Kasumi-1 (cell line): Measurements from ENCODE around the gene VEGFD.

Experiments
- DNase-seq, 2 experiments: peaks; one replicate each; lab custom pipeline; 2025; lab: John Stamatoyannopoulos, UW

VEGFD gene

GRCh38 chrX:15359701-15360100 is 24.5 kb downstream of the VEGFD start:
- DNase-seq = no peak

- no peak for DNase-seq
Measured at GRCh38 chrX:15358533-15358932, 25.7 kb downstream of the VEGFD start.

GRCh38 chrX:15356444-15356843 is 27.8 kb downstream of the VEGFD start:
- no peak for DNase-seq

- no peak for DNase-seq
Measured at GRCh38 chrX:15350329-15350996, 33.8 kb downstream of the VEGFD start.

- DNase-seq = peak; percentile 49 to 61
Measured at GRCh38 chrX:15349046-15349445, 35.2 kb downstream of the VEGFD start.

- no peak for DNase-seq
Measured at GRCh38 chrX:15345976-15346375, 38.2 kb downstream of the VEGFD start.

GRCh38 chrX:15344106-15344505 is 40.1 kb downstream of the VEGFD start:
- no peak for DNase-seq

GRCh38 chrX:15343075-15343476 is 41.1 kb downstream of the VEGFD start:
- no peak for DNase-seq

- no peak for DNase-seq
Measured at GRCh38 chrX:15340867-15341266, 43.3 kb downstream of the VEGFD start.

GRCh38 chrX:15336023-15336413 is 48.2 kb downstream of the VEGFD start:
- DNase-seq = no peak

GRCh38 chrX:15335135-15336022 is 48.8 kb downstream of the VEGFD start, which contains the start of gene PIGA:
TSS of gene PIGA (minus strand) at chrX:15335523. CDS start at chrX:15331930, 3,593 bp downstream.
- DNase-seq = peak; percentile 82 to 90

GRCh38 chrX:15334561-15334960 is 49.7 kb downstream of the VEGFD start:
- no peak for DNase-seq

GRCh38 chrX:15328821-15329220 is 55.4 kb downstream of the VEGFD start:
- no peak for DNase-seq

- no peak for DNase-seq
Measured at GRCh38 chrX:15328131-15328530, 56.1 kb downstream of the VEGFD start.

GRCh38 chrX:15322472-15322871 is 61.7 kb downstream of the VEGFD start:
- no peak for DNase-seq

GRCh38 chrX:15322072-15322471 is 62.1 kb downstream of the VEGFD start:
- DNase-seq = no peak

- peak; percentile 9 to 20 for DNase-seq
Measured at GRCh38 chrX:15321447-15321846, 62.8 kb downstream of the VEGFD start.

- DNase-seq = no peak
Measured at GRCh38 chrX:15320297-15320696, 63.9 kb downstream of the VEGFD start.

- no peak for DNase-seq
Measured at GRCh38 chrX:15319075-15319474, 65.1 kb downstream of the VEGFD start.

GRCh38 chrX:15315509-15315908 is 68.7 kb downstream of the VEGFD start, which contains the start of gene ASB11:
TSS of gene ASB11 (minus strand) at chrX:15315640. CDS start at chrX:15315605, 35 bp downstream.
- DNase-seq = no peak

GRCh38 chrX:15314472-15314871 is 69.7 kb downstream of the VEGFD start:
- no peak for DNase-seq

- DNase-seq = no peak
Measured at GRCh38 chrX:15311119-15311518, 73.1 kb downstream of the VEGFD start.

- DNase-seq = no peak
Measured at GRCh38 chrX:15310117-15310516, 74.1 kb downstream of the VEGFD start.
